Bronchial epithelial cell (primary cell): ENCODE data around the gene PPP2R5E. TPM values are rescaled to one million over a fixed set of nuclear protein-coding genes. Genes with fewer than 3 reads are reported as not detected.
A peak's percentile ranks its signal among the peaks of the same experiment; 100 is the strongest.

Experiments
- DNase-seq: peaks from one replicate; pipeline ENCODE4 v3.0.0-alpha.2; 2010; ENCODE audit warnings: low read depth
- FAIRE-seq: peaks from 2 replicates; lab custom pipeline; 2011; peaks lifted over from hg19 to GRCh38; lab: Jason Lieb, UNC
- H3K27me3 ChIP-seq: 2 replicates; pipeline ENCODE4 v1.5.1; 2011; ENCODE audit warnings: low read length; ENCODE audit not compliant: control insufficient read depth, insufficient read depth
- H3K36me3 ChIP-seq: 2 replicates; pipeline ENCODE4 v1.5.1; 2011; ENCODE audit warnings: low read length; ENCODE audit not compliant: control insufficient read depth, insufficient read depth
- H3K4me3 ChIP-seq: 2 replicates; pipeline ENCODE4 v1.5.1; 2011; ENCODE audit warnings: mild to moderate bottlenecking, low read depth, low read length, control low read depth
- CTCF ChIP-seq: IDR thresholded peaks from 2 replicates; pipeline ENCODE4 v1.5.1; 2011; ENCODE audit warnings: mild to moderate bottlenecking, moderate library complexity, low read length, control low read depth, inconsistent platforms; ENCODE audit not compliant: insufficient read depth, severe bottlenecking
- total RNA-seq: library from RNA; depleted of rRNA; stranded (reverse); fragments of >200 nt; gene quantifications from 2 replicates; pipeline ENCODE4 v1.2.1, GENCODE V29; 2014

PPP2R5E gene
- total RNA-seq, 1 donor from 2014 or later, result 11.6 TPM

GRCh38 chr14:63545431-63545830 is 2.3 kb upstream of the PPP2R5E start:
- DNase-seq (no peak), FAIRE-seq (no peak)
- no peaks in the 10 kb centered on the region for H3K27me3 ChIP-seq
- TF ChIP-seq CTCF, result no peak
- H3K36me3 ChIP-seq, result no peaks in the 10 kb centered on the region
- H3K4me3 ChIP-seq, result no peak overlapping the region

- Histone ChIP-seq H3K36me3 (no peaks in the 10 kb centered on the region), H3K4me3 (no peak overlapping the region), H3K27me3 (no peaks in the 10 kb centered on the region)
- DNase-seq, result no peak
- TF ChIP-seq CTCF, result peak; percentile 15
- FAIRE-seq, result no peak
Observed at GRCh38 chr14:63544591-63545299, 1.6 kb upstream of the PPP2R5E start.

GRCh38 chr14:63543826-63544406 is 739 bp upstream of the PPP2R5E start:
- DNase-seq, result no peak
- TF ChIP-seq CTCF, result no peak
- no peak for FAIRE-seq
- H3K36me3 ChIP-seq, result no peaks in the 10 kb centered on the region
- H3K27me3 ChIP-seq, result no peaks in the 10 kb centered on the region
- H3K4me3 ChIP-seq, result peak overlapping the region; percentile 90

GRCh38 chr14:63542231-63542999 is 762 bp downstream of the PPP2R5E start:
- peak overlapping the region; percentile 90 for H3K4me3 ChIP-seq
- H3K27me3 ChIP-seq, result no peaks in the 10 kb centered on the region
- no peak for DNase-seq
- FAIRE-seq, result no peak
- no peak for TF ChIP-seq CTCF
- peaks cover 2% of the 10 kb centered on the region for H3K36me3 ChIP-seq

GRCh38 chr14:63535918-63536317 is 7.3 kb downstream of the PPP2R5E start:
- DNase-seq (no peak), FAIRE-seq (no peak)
- H3K36me3 ChIP-seq, result peaks cover 3% of the 10 kb centered on the region
- no peak for TF ChIP-seq CTCF
- no peak overlapping the region for H3K4me3 ChIP-seq
- no peaks in the 10 kb centered on the region for H3K27me3 ChIP-seq
